Measurements from ENCODE around the gene SEZ6. TPM values are rescaled to one million over a fixed set of nuclear protein-coding genes. Genes with fewer than 3 reads are reported as not detected.

Gene SEZ6
- polyA plus RNA-seq, 3 donors, result 0.21 to 0.25 TPM; not detected in 1

- 44 to 58% (median 48%) methylated on average over 7 of the region's 7 CpGs for WGBS, 3 donors
- no peak overlapping the region for H3K27ac ChIP-seq (ENCODE audit: low read depth, low read length)
These were observed 38.4 kb downstream of the SEZ6 start for GRCh38 chr17:28967221-28968135.

GRCh38 chr17:28963841-28964240 lies 42.0 kb downstream of the SEZ6 start:
- WGBS, 3 donors, result 53 to 73% (median 59%) methylated on average over 8 of the region's 8 CpGs
- no peak overlapping the region for H3K27ac ChIP-seq (ENCODE audit: low read depth, low read length)

GRCh38 chr17:28963055-28963611 lies 42.7 kb downstream of the SEZ6 start:
- no peak overlapping the region for H3K27ac ChIP-seq (ENCODE audit: low read depth, low read length)
- 22 to 55% (median 53%) methylated on average over 1 to 6 of the region's 6 CpGs for WGBS, 3 donors

GRCh38 chr17:28961391-28961790 lies 44.4 kb downstream of the SEZ6 start:
- WGBS, 3 donors, result 85 to 91% (median 89%) methylated on average over 7 of the region's 7 CpGs
- no peak overlapping the region for H3K27ac ChIP-seq (ENCODE audit: low read depth, low read length)

- no peak overlapping the region for H3K27ac ChIP-seq (ENCODE audit: low read depth, low read length)
- WGBS, 3 donors, result 92 to 95% (median 93%) methylated on average over 18 of the region's 18 CpGs
These were observed 45.4 kb downstream of the SEZ6 start for GRCh38 chr17:28960256-28961061.

GRCh38 chr17:28959471-28959871 lies 46.4 kb downstream of the SEZ6 start:
- WGBS, 3 donors, result 83 to 91% (median 87%) methylated on average over 9 of the region's 9 CpGs

GRCh38 chr17:28958820-28959455 lies 46.9 kb downstream of the SEZ6 start:
- 88 to 94% (median 89%) methylated on average over 18 of the region's 18 CpGs for WGBS, 3 donors
- H3K27ac ChIP-seq (ENCODE audit: low read depth, low read length), result no peak overlapping the region

More at GRCh38 chr17:28959471-28959871, 46.4 kb downstream of the SEZ6 start:
- H3K27ac ChIP-seq (ENCODE audit: low read depth, low read length), result no peak overlapping the region

- 89 to 93% (median 92%) methylated on average over 7 of the region's 7 CpGs for WGBS, 3 donors
These were observed 47.9 kb downstream of the SEZ6 start for GRCh38 chr17:28957992-28958355.

GRCh38 chr17:28957277-28957991 lies 48.4 kb downstream of the SEZ6 start:
- H3K27ac ChIP-seq (ENCODE audit: low read depth, low read length), result no peak overlapping the region
- 88 to 91% (median 90%) methylated on average over 13 of the region's 13 CpGs for WGBS, 3 donors

More at GRCh38 chr17:28957992-28958355, 47.9 kb downstream of the SEZ6 start:
- H3K27ac ChIP-seq (ENCODE audit: low read depth, low read length), result no peak overlapping the region

- no peak overlapping the region for H3K27ac ChIP-seq (ENCODE audit: low read depth, low read length)
- 83 to 93% (median 86%) methylated on average over 3 of the region's 3 CpGs for WGBS, 3 donors
These were observed 49.0 kb downstream of the SEZ6 start for GRCh38 chr17:28956861-28957260.

- 67 to 94% (median 84%) methylated on average over 7 of the region's 7 CpGs for WGBS, 3 donors
- H3K27ac ChIP-seq (ENCODE audit: low read depth, low read length), result no peak overlapping the region
These were observed 49.7 kb downstream of the SEZ6 start for GRCh38 chr17:28956112-28956511.

- 94 to 98% (median 94%) methylated on average over 5 of the region's 5 CpGs for whole genome bisulfite sequencing, 3 donors
- H3K27ac ChIP-seq (ENCODE audit: low read depth, low read length), result no peak overlapping the region
These were observed 50.4 kb downstream of the SEZ6 start for GRCh38 chr17:28955408-28955807.

GRCh38 chr17:28954886-28955285 lies 50.9 kb downstream of the SEZ6 start:
- 75 to 80% (median 76%) methylated on average over 2 of the region's 2 CpGs for WGBS, 3 donors
- no peak overlapping the region for H3K27ac ChIP-seq (ENCODE audit: low read depth, low read length)

- no peak overlapping the region for H3K27ac ChIP-seq (ENCODE audit: low read depth, low read length)
- 29 to 35% (median 32%) methylated on average over 5 of the region's 5 CpGs for WGBS, 3 donors
These were observed 52.3 kb downstream of the SEZ6 start for GRCh38 chr17:28953444-28954118.

GRCh38 chr17:28951991-28952975 lies 53.5 kb downstream of the SEZ6 start:
- H3K27ac ChIP-seq (ENCODE audit: low read depth, low read length), result peak overlapping the region; percentile 88
- 4 to 6% (median 5%) methylated on average over 36 of the region's 36 CpGs for WGBS, 3 donors

GRCh38 chr17:28951428-28951990 lies 54.3 kb downstream of the SEZ6 start, which contains the start of gene PHF12:
Gene PHF12 (minus strand): TSS chr17:28951518. CDS start chr17:28950960, 558 bp downstream.
- 0 to 1% (median 1%) methylated on average over 47 to 51 of the region's 51 CpGs for WGBS, 3 donors
- H3K27ac ChIP-seq (ENCODE audit: low read depth, low read length), result peak within 1 kb of the TSS; percentile 88

Data from adipose tissue (tissue), 3 donors.